Suprapubic skin (tissue), 3 donors: Measurements from ENCODE around the gene NAB1.

ENCODE experiments used
- CTCF ChIP-seq, 2 donors: fragments of 200-600 bp in 1 of 2; fragments of 450-650 bp in 1 of 2; sonication (generic) in 1 of 2; IDR thresholded peaks; one replicate each; pipeline ENCODE4 v1.5.1; 2016 to 2019; ENCODE audit warnings: antibody characterized with exemption in 2 of 2, mild to moderate bottlenecking in 1 of 2, moderate library complexity in 1 of 2
- EP300 ChIP-seq: sonication (generic); formaldehyde crosslinking; IDR thresholded peaks from one replicate; pipeline ENCODE4 v1.6.1; 2017; ENCODE audit warnings: antibody characterized with exemption
- POLR2A ChIP-seq, 2 donors: fragments of 450-650 bp; IDR thresholded peaks; one replicate each; pipeline ENCODE4 v1.6.1; 2017; ENCODE audit warnings: antibody characterized with exemption in 2 of 2, mild to moderate bottlenecking in 2 of 2, moderate library complexity in 2 of 2

- TF ChIP-seq CTCF (IDR thresholded peaks at IDR 0.05) (no peak), POLR2A (IDR thresholded peaks at IDR 0.05) (no peak), EP300 (no peak)
Observed at GRCh38 chr2:190635781-190636180, 13.1 kb upstream of the NAB1 start.
